VCaP (cell line): ENCODE data around the gene RUFY3.
"Not testable (repeated sequence)": the region's sequence is repeated elsewhere in the genome, so short reads cannot be mapped to it uniquely, and the experiment has no call there.

Source experiments
- H3K27ac ChIP-seq: fragments of 450-650 bp; 2 replicates; pipeline ENCODE4 v1.5.1; 2017
- TF ChIP-seq, protein P1 (sequence below): fragments of 450-650 bp; conservative IDR thresholded peaks from 2 replicates; pipeline ENCODE4 v1.5.1; 2017; ENCODE audit warnings: mild to moderate bottlenecking, moderate library complexity

Gene RUFY3

DNA sequence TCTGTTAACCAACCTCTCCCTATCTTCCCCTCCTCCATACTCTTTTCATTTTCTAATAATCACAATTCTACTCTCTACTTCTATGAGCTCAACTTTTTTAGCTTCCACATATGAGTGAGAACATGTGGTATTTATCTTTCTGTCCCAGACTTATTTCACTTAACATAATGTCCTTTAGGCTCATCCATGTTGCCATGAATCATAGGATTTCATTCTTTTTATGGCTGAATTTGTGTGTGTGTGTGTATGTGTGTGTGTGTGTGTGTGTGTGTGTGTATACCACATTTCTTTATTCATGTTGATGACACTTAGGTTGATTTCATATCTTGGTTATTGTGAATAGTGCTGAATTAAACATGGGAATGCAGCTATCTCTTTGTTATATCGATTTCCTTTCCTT is 37.4 kb downstream of the RUFY3 start:
- TF ChIP-seq, protein P1, sequence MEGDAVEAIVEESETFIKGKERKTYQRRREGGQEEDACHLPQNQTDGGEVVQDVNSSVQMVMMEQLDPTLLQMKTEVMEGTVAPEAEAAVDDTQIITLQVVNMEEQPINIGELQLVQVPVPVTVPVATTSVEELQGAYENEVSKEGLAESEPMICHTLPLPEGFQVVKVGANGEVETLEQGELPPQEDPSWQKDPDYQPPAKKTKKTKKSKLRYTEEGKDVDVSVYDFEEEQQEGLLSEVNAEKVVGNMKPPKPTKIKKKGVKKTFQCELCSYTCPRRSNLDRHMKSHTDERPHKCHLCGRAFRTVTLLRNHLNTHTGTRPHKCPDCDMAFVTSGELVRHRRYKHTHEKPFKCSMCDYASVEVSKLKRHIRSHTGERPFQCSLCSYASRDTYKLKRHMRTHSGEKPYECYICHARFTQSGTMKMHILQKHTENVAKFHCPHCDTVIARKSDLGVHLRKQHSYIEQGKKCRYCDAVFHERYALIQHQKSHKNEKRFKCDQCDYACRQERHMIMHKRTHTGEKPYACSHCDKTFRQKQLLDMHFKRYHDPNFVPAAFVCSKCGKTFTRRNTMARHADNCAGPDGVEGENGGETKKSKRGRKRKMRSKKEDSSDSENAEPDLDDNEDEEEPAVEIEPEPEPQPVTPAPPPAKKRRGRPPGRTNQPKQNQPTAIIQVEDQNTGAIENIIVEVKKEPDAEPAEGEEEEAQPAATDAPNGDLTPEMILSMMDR, result no peak
- H3K27ac ChIP-seq, result no peak overlapping the region

DNA sequence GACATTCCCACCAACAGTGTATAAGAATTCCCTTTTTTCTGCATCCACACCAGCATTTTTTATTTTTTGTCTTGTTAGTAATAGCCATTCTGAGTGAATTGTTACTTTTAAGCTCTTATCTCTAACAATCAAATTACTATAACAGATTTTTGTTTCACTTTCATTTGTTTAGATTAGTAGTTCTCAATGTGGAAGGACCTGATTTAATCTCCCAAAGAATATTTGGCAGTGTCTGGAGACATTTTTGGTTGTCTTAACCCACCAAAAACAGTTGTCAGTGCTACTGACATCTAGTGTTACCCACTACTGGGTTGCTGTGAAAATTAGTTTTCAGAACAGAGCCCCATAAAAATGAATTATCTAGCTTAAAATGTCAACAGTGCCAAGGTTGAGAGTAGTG is 37.9 kb downstream of the RUFY3 start:
- TF ChIP-seq, protein P1, result no peak

DNA sequence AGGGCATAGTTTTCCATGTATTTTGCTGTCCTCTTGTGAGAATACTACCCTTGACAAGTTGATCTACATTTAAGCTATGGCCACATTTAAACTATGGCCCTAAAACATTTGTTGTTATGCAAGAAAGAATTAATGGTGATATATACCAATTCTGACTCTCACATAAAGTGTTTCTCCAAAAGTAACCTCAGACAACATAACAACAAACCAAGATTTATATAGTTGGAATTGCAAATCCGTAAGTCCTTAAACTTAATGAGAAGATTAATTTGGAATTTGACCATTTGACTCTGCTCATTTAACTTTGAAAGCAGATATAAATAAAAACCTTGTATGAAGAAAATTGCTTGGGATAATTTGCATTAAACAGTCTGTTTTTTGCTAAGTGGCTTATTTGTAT is 38.9 kb downstream of the RUFY3 start:
- no peak overlapping the region for H3K27ac ChIP-seq

More for the DNA sequence above, 37.9 kb downstream of the RUFY3 start:
- H3K27ac ChIP-seq, result no peak overlapping the region

DNA sequence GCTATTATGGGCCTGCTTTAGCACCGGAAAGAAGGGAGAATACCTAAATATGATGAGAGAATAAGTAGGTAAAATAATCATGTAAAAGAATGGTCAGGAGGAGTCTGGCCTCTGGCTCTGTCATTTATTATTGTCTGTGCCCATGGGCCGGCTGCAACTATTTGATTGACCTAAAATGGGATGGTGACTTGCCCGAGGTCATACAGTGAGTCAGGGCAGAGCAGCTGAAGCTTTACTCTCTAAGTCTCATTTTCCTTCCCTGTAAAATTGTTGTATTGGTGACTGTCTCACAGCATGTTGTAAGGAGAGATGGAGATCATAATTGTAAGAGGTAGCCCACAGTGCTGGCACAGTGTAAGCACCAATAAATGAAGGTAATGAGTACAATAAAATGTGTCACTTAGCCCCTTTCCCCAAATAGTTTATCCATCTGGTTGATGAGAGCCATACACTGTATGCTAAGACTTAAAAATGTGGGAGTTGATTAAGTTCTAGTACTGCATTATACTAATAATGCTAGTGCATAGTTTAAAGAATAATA is 39.6 kb downstream of the RUFY3 start:
- no peak overlapping the region for H3K27ac ChIP-seq
- TF ChIP-seq, protein P1, result no peak

More for the DNA sequence above, 38.9 kb downstream of the RUFY3 start:
- TF ChIP-seq, protein P1, result no peak

DNA sequence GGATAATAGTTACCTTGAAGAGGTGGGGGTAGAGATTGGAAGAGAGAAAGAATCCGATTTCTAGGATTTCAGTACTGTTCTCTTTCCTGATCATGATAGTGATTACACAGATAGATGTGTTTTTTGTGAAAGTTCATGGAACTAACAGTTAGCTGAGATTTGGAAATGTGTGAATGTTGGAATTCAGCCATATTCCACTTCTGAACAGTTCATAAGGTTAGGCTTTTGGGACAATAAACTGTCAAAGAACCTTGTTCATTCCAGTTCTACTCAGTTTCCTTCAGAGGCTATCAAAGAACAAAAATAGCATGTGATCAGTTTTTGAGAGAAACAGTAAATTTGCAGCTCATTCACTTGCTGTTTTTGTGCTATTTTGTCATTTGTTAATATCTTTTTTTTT is 43.6 kb downstream of the RUFY3 start:
- TF ChIP-seq, protein P1, result no peak
- H3K27ac ChIP-seq, result no peak overlapping the region

DNA sequence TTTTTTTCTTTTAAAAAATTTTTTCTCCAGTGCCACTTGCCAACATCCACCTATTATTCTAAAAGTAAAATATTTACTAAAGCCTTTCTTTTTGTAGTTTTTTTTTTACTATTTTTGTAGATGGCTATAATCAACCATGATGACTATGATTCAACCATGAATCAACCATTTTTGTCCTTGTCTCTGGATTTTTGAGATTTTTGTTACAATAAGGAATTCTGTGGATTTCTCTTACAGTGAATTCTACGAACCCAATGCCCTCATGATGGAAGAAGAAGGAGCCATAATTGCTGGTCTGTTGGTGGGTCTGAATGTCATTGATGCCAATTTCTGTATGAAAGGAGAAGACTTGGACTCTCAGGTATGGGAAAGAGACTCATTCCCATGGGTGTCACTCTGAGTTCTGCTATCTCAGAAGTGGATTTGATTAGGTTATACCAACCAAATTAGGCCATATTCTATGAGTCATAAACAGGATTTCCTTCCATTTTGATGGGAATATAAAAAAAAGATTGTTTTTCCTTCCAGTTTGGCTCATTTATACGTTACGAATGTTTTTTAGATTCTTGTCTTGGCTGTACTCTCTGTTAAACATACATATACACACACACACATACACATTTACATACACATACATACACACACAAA is 46.7 kb downstream of the RUFY3 start:
- no peak overlapping the region for H3K27ac ChIP-seq
- TF ChIP-seq, protein P1, result no peak

DNA sequence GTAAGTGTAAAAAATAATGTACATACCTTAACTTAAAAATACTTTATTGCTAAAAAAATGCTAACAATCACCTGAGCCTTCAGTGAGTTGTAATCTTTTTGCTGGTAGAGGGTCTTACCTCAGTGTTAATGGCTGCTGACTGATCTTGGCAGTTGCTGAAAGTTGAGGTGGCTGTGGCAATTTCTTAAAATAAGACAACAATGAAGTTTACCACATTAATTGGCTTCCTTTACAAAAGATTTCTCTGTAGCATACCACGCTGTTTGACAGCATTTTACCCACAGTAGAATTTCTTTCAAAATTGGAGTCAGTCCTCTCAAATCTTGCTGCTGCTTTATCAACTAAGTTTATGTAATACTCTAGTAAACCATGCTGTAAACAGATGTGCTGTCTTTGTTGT is 47.6 kb downstream of the RUFY3 start:
- H3K27ac ChIP-seq, result not testable (repeated sequence)

DNA sequence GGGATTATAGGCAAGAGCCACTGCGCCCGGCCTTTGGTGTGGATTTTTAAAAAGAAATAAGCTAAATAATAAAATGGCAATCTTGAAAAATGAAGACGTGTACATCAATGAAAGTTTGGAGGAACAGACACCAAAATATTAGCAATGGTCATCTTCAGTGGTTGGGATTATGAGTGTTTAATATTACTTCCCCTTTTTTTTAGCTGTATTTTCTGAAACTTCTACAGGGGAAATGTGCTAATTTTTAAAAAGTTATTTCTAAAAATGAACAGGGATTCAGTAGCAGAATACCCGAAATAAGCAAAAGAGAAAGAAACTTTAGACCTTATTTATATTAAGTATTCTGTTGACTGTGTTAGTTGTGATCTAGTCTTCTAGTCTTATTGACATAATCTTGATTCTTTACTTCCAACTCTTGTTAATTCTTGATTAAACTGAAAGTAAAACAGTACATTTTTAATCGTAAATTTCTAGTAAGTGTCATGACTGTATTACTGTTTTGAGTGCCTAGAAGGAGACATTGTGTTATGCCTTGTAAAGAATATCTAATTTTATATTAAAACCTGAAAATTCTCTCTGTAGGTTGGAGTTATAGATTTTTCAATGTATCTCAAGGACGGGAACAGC is 51.3 kb downstream of the RUFY3 start:
- TF ChIP-seq, protein P1, result no peak
- H3K27ac ChIP-seq, result no peak overlapping the region
